Heart left ventricle (tissue), 13 donors: Measurements from ENCODE around the gene VEZT.

ENCODE experiments used
- POLR2A ChIP-seq, 2 donors: fragments of 450-650 bp; IDR thresholded peaks; one replicate each; pipeline ENCODE4 v1.6.1; 2017; ENCODE audit warnings: antibody characterized with exemption in 2 of 2, mild to moderate bottlenecking in 2 of 2, moderate library complexity in 2 of 2
- TF ChIP-seq, protein P1 (sequence below), 12 donors: fragments of 200-600 bp; sonication (generic) in 4 of 12; IDR thresholded peaks; one replicate each; pipeline versions ENCODE4 v1.5.0 to v1.8.0; 2018 to 2022; ENCODE audit warnings: antibody characterized with exemption in 12 of 12, mild to moderate bottlenecking in 5 of 12
- donor health status: ischemic (EF 13 %, LVEDD 7.1; RV severe dilation, severe dysfunction).
- donor health status: DM: no; HTN: yes; CAD: no.
- donor health status: DM: no; HTN: no; CAD: no.
- donor health status: ischemic (EF 25% LVEDD 6.9; RV normal size, moderate dysfunction).
- donor health status: ischemic (EF 25% LVEDD 5.7; RV mildly dilated, moderate dysfunction).
- donor health status: ischemic (EF 35%, LVEDD 5.7; RV mildly dilated, moderate dysfunction).
- donor health status: nonischemic (EF 11% LVEDD 7.7; RV severe dilation, severe dysfunction).
- donor health status: DM: yes; HTN: yes; CAD: no.
- donor health status: PGD.
- donor health status: ischemic (EF 29% LVEDD 5.4; RV normal size, mild dysfunction).
- donor health status: nonischemic (EF 23%, LVEDD 6.1; RV moderate dilation, normal function).

DNA sequence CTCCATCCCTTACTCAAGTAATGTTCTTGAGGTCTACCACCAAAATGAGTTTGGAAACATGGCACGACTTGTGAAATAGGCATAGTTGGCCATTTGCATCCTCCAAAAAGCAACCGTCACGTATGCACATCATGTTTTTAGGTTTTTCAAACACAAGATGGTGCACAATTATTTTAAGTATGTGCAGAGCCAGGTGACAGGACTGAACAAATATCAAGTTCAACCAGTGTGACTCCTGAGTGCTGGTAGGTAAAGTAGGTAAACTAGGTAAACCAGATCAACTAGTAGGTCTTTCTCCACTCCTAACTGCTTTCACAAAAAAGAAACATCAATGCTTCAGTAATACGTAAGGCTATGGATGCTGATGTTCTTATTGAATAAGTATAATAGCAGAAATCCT, 39.5 kb upstream of the VEZT start:
- no peak for TF ChIP-seq POLR2A (IDR thresholded peaks at IDR 0.05)
- TF ChIP-seq, protein P1, sequence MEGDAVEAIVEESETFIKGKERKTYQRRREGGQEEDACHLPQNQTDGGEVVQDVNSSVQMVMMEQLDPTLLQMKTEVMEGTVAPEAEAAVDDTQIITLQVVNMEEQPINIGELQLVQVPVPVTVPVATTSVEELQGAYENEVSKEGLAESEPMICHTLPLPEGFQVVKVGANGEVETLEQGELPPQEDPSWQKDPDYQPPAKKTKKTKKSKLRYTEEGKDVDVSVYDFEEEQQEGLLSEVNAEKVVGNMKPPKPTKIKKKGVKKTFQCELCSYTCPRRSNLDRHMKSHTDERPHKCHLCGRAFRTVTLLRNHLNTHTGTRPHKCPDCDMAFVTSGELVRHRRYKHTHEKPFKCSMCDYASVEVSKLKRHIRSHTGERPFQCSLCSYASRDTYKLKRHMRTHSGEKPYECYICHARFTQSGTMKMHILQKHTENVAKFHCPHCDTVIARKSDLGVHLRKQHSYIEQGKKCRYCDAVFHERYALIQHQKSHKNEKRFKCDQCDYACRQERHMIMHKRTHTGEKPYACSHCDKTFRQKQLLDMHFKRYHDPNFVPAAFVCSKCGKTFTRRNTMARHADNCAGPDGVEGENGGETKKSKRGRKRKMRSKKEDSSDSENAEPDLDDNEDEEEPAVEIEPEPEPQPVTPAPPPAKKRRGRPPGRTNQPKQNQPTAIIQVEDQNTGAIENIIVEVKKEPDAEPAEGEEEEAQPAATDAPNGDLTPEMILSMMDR (IDR thresholded peaks at IDR 0.05) = no peak
